Neuronal stem cell (in vitro differentiated cells): Measurements from ENCODE around the gene EMC10.
A peak's percentile ranks its signal among the peaks of the same experiment; 100 is the strongest.

Experiments
- DNase-seq: peaks from one replicate; pipeline ENCODE4 v3.0.0-alpha.2; 2013; ENCODE audit warnings: low spot score
- H2AFZ ChIP-seq: one replicate; pipeline ENCODE4 v1.6.1; 2013; ENCODE audit warnings: mild to moderate bottlenecking, low read length, inconsistent platforms
- H2AK5ac ChIP-seq: 2 replicates; pipeline ENCODE4 v1.6.1; 2013; ENCODE audit warnings: low read depth, mild to moderate bottlenecking, inconsistent platforms, low read length, moderate library complexity, mixed read lengths
- H2BK120ac ChIP-seq: 2 replicates; pipeline ENCODE4 v1.6.1; 2013; ENCODE audit warnings: low read depth, mild to moderate bottlenecking, inconsistent platforms, low read length, moderate library complexity, mixed read lengths
- H2BK12ac ChIP-seq: one replicate; pipeline ENCODE4 v1.6.1; 2013; ENCODE audit warnings: low read length, inconsistent platforms
- H2BK15ac ChIP-seq: 2 replicates; pipeline ENCODE4 v1.6.1; 2013; ENCODE audit warnings: mild to moderate bottlenecking, low read length, inconsistent platforms, mixed read lengths
- H2BK5ac ChIP-seq: one replicate; pipeline ENCODE4 v1.6.1; 2013; ENCODE audit warnings: inconsistent platforms, mild to moderate bottlenecking, low read length, moderate library complexity
- H3K14ac ChIP-seq: one replicate; pipeline ENCODE4 v1.6.1; 2013; ENCODE audit warnings: low read length, inconsistent platforms
- H3K18ac ChIP-seq: 2 replicates; pipeline ENCODE4 v1.6.1; 2013; ENCODE audit warnings: low read length, inconsistent platforms
- H3K23ac ChIP-seq: 2 replicates; pipeline ENCODE4 v1.6.1; 2013; ENCODE audit warnings: low read depth, mild to moderate bottlenecking, mixed read lengths, low read length, inconsistent platforms; ENCODE audit not compliant: poor library complexity
- H3K27ac ChIP-seq: replicated peaks from 3 replicates; pipeline ENCODE4 v1.5.1; 2013; ENCODE audit warnings: low read length, inconsistent platforms
- H3K27me3 ChIP-seq, 3 experiments: 2 replicates each; pipeline ENCODE4 v1.6.1; 2013; ENCODE audit warnings: low read length in 3 of 3, mild to moderate bottlenecking in 2 of 3, inconsistent platforms in 1 of 3, low read depth in 1 of 3, mixed read lengths in 1 of 3, moderate library complexity in 1 of 3; ENCODE audit not compliant: control insufficient read depth in 3 of 3, insufficient read depth in 3 of 3
- H3K36me3 ChIP-seq, 2 donors: replicated peaks in 1 of 2; 2 replicates each; pipeline ENCODE4 v1.6.1; 2013; ENCODE audit warnings: low read length in 2 of 2; ENCODE audit not compliant: control insufficient read depth in 2 of 2, insufficient read depth in 2 of 2
- H3K4ac ChIP-seq: 2 replicates; pipeline ENCODE4 v1.6.1; 2013; ENCODE audit warnings: inconsistent platforms, mild to moderate bottlenecking, low read length, moderate library complexity
- H3K4me1 ChIP-seq, 2 donors: 1 replicate in 1 of 2; 2 replicates in 1 of 2; pipeline ENCODE4 v1.6.1; 2013; ENCODE audit warnings: low read length in 2 of 2, low read depth in 1 of 2; ENCODE audit not compliant: control insufficient read depth in 2 of 2, insufficient read depth in 1 of 2
- H3K4me2 ChIP-seq: one replicate; pipeline ENCODE4 v1.6.1; 2013; ENCODE audit warnings: mild to moderate bottlenecking, low read length, inconsistent platforms; ENCODE audit not compliant: insufficient read depth, poor library complexity, severe bottlenecking
- H3K4me3 ChIP-seq, 2 donors: 2 replicates each; pipeline ENCODE4 v1.5.1; 2013; ENCODE audit warnings: low read length in 2 of 2, mild to moderate bottlenecking in 2 of 2, inconsistent platforms in 1 of 2, moderate library complexity in 1 of 2
- H3K79me1 ChIP-seq: one replicate; pipeline ENCODE4 v1.6.1; 2013; ENCODE audit warnings: low read depth, mild to moderate bottlenecking, inconsistent platforms, low read length, moderate library complexity
- H3K9ac ChIP-seq: one replicate; pipeline ENCODE4 v1.6.1; 2013; ENCODE audit warnings: mild to moderate bottlenecking, low read depth, low read length, inconsistent platforms; ENCODE audit not compliant: poor library complexity
- H3K9me3 ChIP-seq, 2 donors: replicated peaks in 1 of 2; 2 replicates each; pipeline versions ENCODE3 to v1.6.1; 2013; ENCODE audit warnings: low read length in 2 of 2, mild to moderate bottlenecking in 2 of 2, inconsistent platforms in 1 of 2, low read depth in 1 of 2, mixed read lengths in 1 of 2, moderate library complexity in 1 of 2; ENCODE audit not compliant: control insufficient read depth in 2 of 2, insufficient read depth in 1 of 2
- H4K8ac ChIP-seq: one replicate; pipeline ENCODE4 v1.6.1; 2013; ENCODE audit warnings: low read depth, mild to moderate bottlenecking, inconsistent platforms, low read length, moderate library complexity
- H4K91ac ChIP-seq: one replicate; pipeline ENCODE4 v1.6.1; 2013; ENCODE audit warnings: low read length, low read depth, mild to moderate bottlenecking, inconsistent platforms; ENCODE audit not compliant: poor library complexity
- WGBS, 2 donors: extraction: QIAGEN DNeasy Blood & Tissue Kit; methylation state at CpG; one replicate each; pipeline ENCODE4 v1.1.7; 2013; ENCODE audit warnings: missing lambda C conversion rate in 2 of 2, mixed read lengths in 1 of 2; ENCODE audit not compliant: insufficient read length in 2 of 2, insufficient replicate concordance in 1 of 2; ENCODE audit errors: extremely low coverage in 2 of 2; 5-methylcytosine and 5-hydroxymethylcytosine counted together

EMC10 gene

GRCh38 chr19:50457300-50457699, 19.0 kb upstream of the EMC10 start:
- DNase-seq: no peak
- H4K91ac ChIP-seq: peak overlapping the region; percentile 8

GRCh38 chr19:50458396-50459066, 17.8 kb upstream of the EMC10 start:
- Histone ChIP-seq H3K4me3 (no peak overlapping the region), H4K91ac (no peak overlapping the region), H2AFZ (no peak overlapping the region), H3K9me3 (no peaks in the 10 kb centered on the region), H2BK120ac (no peak overlapping the region), H3K14ac (no peak overlapping the region), H3K4me2 (no peak overlapping the region), H3K9ac (peak overlapping the region; percentile 60), H2BK5ac (no peak overlapping the region), H2BK15ac (peak overlapping the region; percentile 89), H4K8ac (no peak overlapping the region), H3K27me3 (peaks cover 0 to 3% (median 0%) of the 10 kb centered on the region in 3 experiments), H2BK12ac (no peak overlapping the region), H3K36me3 (no peaks in the 10 kb centered on the region), H3K4me1 (peaks cover 0 to 5% of the 10 kb centered on the region in 2 donors), H3K18ac (peak overlapping the region; percentile 80), H3K4ac (peak overlapping the region; percentile 95), H3K27ac (no peak overlapping the region), H3K79me1 (peaks cover 2% of the 10 kb centered on the region), H3K23ac (peak overlapping the region; percentile 85), H2AK5ac (peak overlapping the region; percentile 70)
- no peak for DNase-seq
- no CpG with 5 or more reads among the region's 50 CpGs for WGBS, 2 donors

More at GRCh38 chr19:50457300-50457699, 19.0 kb upstream of the EMC10 start:
- Histone ChIP-seq H3K27ac (no peak overlapping the region), H2BK120ac (no peak overlapping the region), H3K14ac (no peak overlapping the region), H3K9ac (no peak overlapping the region), H3K18ac (no peak overlapping the region), H2BK5ac (no peak overlapping the region), H2AK5ac (peak overlapping the region; percentile 83), H3K9me3 (no peaks in the 10 kb centered on the region), H2BK12ac (no peak overlapping the region), H3K4me1 (peaks cover 0 to 5% of the 10 kb centered on the region in 2 donors), H3K27me3 (peaks cover 0 to 3% (median 0%) of the 10 kb centered on the region in 3 experiments), H4K8ac (no peak overlapping the region), H2BK15ac (no peak overlapping the region), H2AFZ (no peak overlapping the region), H3K79me1 (peaks cover 2% of the 10 kb centered on the region), H3K4me2 (no peak overlapping the region), H3K4ac (no peak overlapping the region), H3K23ac (peak overlapping the region; percentile 52), H3K36me3 (no peaks in the 10 kb centered on the region), H3K4me3 (no peak overlapping the region)
- WGBS, 2 donors: no CpG with 5 or more reads among the region's 5 CpGs

DNA sequence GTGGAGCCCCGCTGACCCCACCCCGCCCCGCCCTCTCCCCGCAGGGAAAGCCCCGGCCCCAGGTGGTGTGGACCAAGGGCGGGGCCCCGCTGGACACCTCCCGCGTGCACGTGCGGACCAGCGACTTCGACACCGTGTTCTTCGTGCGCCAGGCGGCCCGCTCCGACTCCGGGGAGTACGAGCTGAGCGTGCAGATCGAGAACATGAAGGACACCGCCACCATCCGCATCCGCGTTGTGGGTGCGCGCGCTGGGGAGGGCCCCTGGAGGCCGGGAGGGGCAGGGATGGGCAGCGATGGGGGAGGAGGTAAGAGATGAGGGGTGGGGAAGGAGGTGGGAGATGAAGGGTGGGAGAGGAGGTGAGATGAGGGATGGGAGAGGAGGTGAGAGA, 17.2 kb upstream of the EMC10 start:
- H3K18ac ChIP-seq: peak overlapping the region; percentile 83
- no peak overlapping the region for H2BK12ac ChIP-seq
- no peaks in the 10 kb centered on the region for H3K36me3 ChIP-seq
- H3K4ac ChIP-seq: no peak overlapping the region
- H2BK5ac ChIP-seq: no peak overlapping the region
- H3K9me3 ChIP-seq: no peaks in the 10 kb centered on the region
- no peak overlapping the region for H2AK5ac ChIP-seq
- peaks cover 2% of the 10 kb centered on the region for H3K79me1 ChIP-seq
- H3K4me2 ChIP-seq: no peak overlapping the region
- WGBS, 2 donors: no CpG with 5 or more reads among the region's 32 CpGs
- peaks cover 0 to 3% (median 0%) of the 10 kb centered on the region in 3 experiments for H3K27me3 ChIP-seq
- H4K91ac ChIP-seq: no peak overlapping the region
- no peak overlapping the region for H3K23ac ChIP-seq
- no peak overlapping the region for H3K27ac ChIP-seq
- H3K14ac ChIP-seq: peak overlapping the region; percentile 82
- DNase-seq: no peak
- H4K8ac ChIP-seq: no peak overlapping the region
- no peak overlapping the region for H2AFZ ChIP-seq
- H2BK15ac ChIP-seq: peak overlapping the region; percentile 89
- no peak overlapping the region for H2BK120ac ChIP-seq
- H3K4me1 ChIP-seq: peaks cover 0 to 5% of the 10 kb centered on the region in 2 donors
- peak overlapping the region in 1 of 2 donors; percentile 32 for H3K4me3 ChIP-seq
- H3K9ac ChIP-seq: no peak overlapping the region

DNA sequence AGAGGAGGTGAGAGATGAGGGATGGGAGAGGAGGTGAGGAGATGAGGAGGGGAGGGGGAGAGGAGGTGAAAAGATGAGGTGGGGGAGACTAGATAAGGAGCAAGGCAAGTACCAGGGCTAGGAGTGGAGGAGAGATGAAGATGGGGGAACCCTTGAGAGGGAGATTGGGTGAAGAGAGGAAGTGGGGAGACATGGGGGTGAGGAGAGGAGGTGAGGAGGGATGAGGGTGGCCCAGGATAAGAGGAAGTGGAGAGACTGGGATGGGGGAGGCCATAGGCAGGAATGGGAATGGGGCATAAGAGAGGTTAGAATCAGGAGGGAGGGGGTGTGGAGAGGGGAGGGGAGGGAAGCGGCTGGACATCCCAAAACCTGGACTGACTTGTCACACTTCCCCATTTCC, 16.7 kb upstream of the EMC10 start:
- no peaks in the 10 kb centered on the region for H3K36me3 ChIP-seq
- H3K27ac ChIP-seq: no peak overlapping the region
- no peaks in the 10 kb centered on the region for H3K9me3 ChIP-seq

More for the DNA sequence above, 16.7 kb upstream of the EMC10 start:
- H4K91ac ChIP-seq: no peak overlapping the region
- H3K4me3 ChIP-seq: no peak overlapping the region
- H3K27me3 ChIP-seq: peaks cover 0 to 3% (median 0%) of the 10 kb centered on the region in 3 experiments
- no peak overlapping the region for H3K18ac ChIP-seq
- peaks cover 0 to 5% of the 10 kb centered on the region in 2 donors for H3K4me1 ChIP-seq
- no peak overlapping the region for H2BK120ac ChIP-seq
- H2BK5ac ChIP-seq: no peak overlapping the region
- H4K8ac ChIP-seq: no peak overlapping the region
- no CpG with 5 or more reads among the region's 1 CpG for WGBS, 2 donors
- no peak overlapping the region for H2AFZ ChIP-seq
- H3K79me1 ChIP-seq: peaks cover 2% of the 10 kb centered on the region
- no peak overlapping the region for H3K23ac ChIP-seq
- H3K14ac ChIP-seq: no peak overlapping the region
- H3K9ac ChIP-seq: no peak overlapping the region
- H2BK12ac ChIP-seq: no peak overlapping the region
- no peak overlapping the region for H2AK5ac ChIP-seq
- H2BK15ac ChIP-seq: peak overlapping the region; percentile 5
- no peak for DNase-seq
- H3K4ac ChIP-seq: no peak overlapping the region
- no peak overlapping the region for H3K4me2 ChIP-seq
